Measurements from ENCODE around the gene ERO1A. TPM values are rescaled to one million over a fixed set of nuclear protein-coding genes. Genes with fewer than 3 reads are reported as not detected.

Gene ERO1A
- total RNA-seq, 4 donors from 2014 or later = 35.5 to 42.7 (median 37.9) TPM

DNA sequence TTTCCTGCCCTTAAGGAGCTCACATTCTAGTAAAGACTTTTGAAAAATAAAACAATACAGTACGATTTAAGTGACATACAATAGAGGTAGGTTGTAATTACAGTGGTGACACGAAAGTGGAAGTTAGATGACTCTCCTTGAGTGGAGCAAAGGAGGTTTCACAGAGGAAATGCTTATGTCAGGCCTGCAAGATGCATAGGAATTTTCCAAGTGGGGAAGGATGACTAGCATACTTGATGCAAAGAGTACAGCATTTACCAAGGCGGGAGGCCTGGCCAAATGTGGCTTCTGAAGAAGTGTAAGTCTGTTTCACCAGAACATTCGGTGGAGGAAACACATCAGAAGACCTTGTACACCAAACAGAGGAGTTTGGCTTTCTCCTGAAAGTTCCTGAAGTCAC is 55.2 kb downstream of the ERO1A start:
- intact Hi-C loops (cut with DNase I) = no loop called here
- 98% methylated on average over 4 of the region's 4 CpGs for WGBS
- peaks cover 0 to 54% (median 26%) of the 10 kb centered on the region in 4 donors for H3K36me3 ChIP-seq
- no peaks in the 10 kb centered on the region for H3K4me1 ChIP-seq
- H3K9me3 ChIP-seq = no peaks in the 10 kb centered on the region
- DNase-seq (ENCODE audit: extremely low spot score) = no peak
- H3K4me3 ChIP-seq = no peak overlapping the region
- H3K27ac ChIP-seq (replicated peaks in 1 of 4) = no peak overlapping the region
- no peaks in the 10 kb centered on the region for H3K27me3 ChIP-seq
- TF ChIP-seq POLR2AphosphoS5 (IDR thresholded peaks at IDR 0.05) (no peak), POLR2A (IDR thresholded peaks at IDR 0.05; ENCODE audit: low read depth) (no peak)

DNA sequence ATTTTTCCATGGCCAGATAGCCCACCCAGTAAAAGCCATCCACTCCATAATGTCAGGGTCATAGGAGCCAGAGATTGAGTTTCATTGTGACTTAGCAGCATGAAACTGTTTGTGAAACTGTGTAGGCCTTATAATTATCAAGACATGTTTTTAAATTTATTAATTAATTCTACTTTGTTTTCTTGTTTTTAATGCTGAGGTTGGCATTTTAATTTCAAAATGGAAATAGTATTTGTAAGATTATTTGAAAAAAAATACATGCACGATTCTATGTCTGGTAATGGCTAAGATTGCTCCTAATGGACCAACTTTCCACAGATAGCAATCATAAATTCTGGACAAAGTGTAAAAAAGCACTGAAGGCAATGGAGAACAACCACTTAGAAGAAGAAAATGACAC is 75.7 kb downstream of the ERO1A start:
- TF ChIP-seq EP300 (IDR thresholded peaks at IDR 0.05) = no peak
- no peak for TF ChIP-seq POLR2A (IDR thresholded peaks at IDR 0.05; ENCODE audit: low read depth)
- TF ChIP-seq, protein P1, sequence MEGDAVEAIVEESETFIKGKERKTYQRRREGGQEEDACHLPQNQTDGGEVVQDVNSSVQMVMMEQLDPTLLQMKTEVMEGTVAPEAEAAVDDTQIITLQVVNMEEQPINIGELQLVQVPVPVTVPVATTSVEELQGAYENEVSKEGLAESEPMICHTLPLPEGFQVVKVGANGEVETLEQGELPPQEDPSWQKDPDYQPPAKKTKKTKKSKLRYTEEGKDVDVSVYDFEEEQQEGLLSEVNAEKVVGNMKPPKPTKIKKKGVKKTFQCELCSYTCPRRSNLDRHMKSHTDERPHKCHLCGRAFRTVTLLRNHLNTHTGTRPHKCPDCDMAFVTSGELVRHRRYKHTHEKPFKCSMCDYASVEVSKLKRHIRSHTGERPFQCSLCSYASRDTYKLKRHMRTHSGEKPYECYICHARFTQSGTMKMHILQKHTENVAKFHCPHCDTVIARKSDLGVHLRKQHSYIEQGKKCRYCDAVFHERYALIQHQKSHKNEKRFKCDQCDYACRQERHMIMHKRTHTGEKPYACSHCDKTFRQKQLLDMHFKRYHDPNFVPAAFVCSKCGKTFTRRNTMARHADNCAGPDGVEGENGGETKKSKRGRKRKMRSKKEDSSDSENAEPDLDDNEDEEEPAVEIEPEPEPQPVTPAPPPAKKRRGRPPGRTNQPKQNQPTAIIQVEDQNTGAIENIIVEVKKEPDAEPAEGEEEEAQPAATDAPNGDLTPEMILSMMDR (IDR thresholded peaks at IDR 0.05) = no peak
- no peak for TF ChIP-seq POLR2AphosphoS5 (IDR thresholded peaks at IDR 0.05)
- intact Hi-C loops (cut with DNase I) = no loop called here
- H3K36me3 ChIP-seq = no peaks in the 10 kb centered on the region
- H3K9me3 ChIP-seq = no peaks in the 10 kb centered on the region
- 91% methylated on average over 1 of the region's 1 CpG for WGBS
- no peak overlapping the region for H3K4me3 ChIP-seq
- H3K27me3 ChIP-seq = no peaks in the 10 kb centered on the region
- DNase-seq (ENCODE audit: extremely low spot score) = no peak
- H3K27ac ChIP-seq (replicated peaks in 1 of 4) = no peak overlapping the region
- H3K4me1 ChIP-seq = no peaks in the 10 kb centered on the region

DNA sequence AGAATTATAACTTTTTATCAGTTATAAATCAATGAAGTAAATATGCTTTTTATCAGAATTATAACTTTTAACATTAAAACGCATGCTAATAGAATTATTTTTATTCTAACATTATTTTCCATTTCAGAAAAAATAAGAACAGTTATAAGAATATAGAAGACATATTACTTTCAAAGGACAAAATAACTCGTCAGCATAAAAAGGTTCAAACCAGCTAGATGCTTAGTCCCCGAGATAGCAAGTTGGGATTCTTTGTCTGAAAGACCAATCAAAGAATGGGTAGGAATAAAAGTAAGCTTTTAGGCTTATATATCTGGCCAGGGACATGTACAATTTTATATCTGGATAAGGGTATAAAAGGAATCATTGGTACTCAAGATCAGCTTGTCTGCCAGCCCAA is 76.8 kb downstream of the ERO1A start:
- Histone ChIP-seq H3K36me3 (no peaks in the 10 kb centered on the region), H3K9me3 (no peaks in the 10 kb centered on the region), H3K27ac (replicated peaks in 1 of 4) (no peak overlapping the region), H3K4me1 (no peaks in the 10 kb centered on the region), H3K27me3 (no peaks in the 10 kb centered on the region), H3K4me3 (no peak overlapping the region)
- DNase-seq (ENCODE audit: extremely low spot score) = no peak
- TF ChIP-seq, protein P1 (IDR thresholded peaks at IDR 0.05) = no peak
- no peak for TF ChIP-seq POLR2A (IDR thresholded peaks at IDR 0.05; ENCODE audit: low read depth)
- no peak for TF ChIP-seq EP300 (IDR thresholded peaks at IDR 0.05)
- no peak for TF ChIP-seq POLR2AphosphoS5 (IDR thresholded peaks at IDR 0.05)
- intact Hi-C loops (cut with DNase I) = no loop called here
- WGBS = 91% methylated on average over 3 of the region's 3 CpGs

DNA sequence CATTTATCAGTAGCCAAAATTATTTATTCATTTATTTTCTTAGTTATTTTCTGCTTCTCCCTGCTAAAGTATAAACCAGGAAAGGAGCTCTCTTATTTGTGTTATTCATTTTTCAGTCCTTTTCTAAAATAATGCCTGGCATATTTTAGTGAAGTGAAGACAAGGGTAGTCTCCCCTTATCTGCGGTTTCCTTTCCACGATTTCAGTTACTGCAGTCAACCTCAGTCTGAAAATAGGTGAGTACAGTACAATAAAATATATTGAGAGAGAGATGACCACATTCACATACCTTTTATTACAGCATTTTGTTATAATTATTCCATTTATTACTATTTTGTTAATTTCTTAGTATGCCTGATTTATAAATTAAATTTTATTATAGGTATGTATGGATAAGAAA is 85.2 kb downstream of the ERO1A start:
- intact Hi-C loops (cut with DNase I) = no loop called here
- DNase-seq (ENCODE audit: extremely low spot score) = no peak
- no peaks in the 10 kb centered on the region for H3K36me3 ChIP-seq
- no peak overlapping the region for H3K27ac ChIP-seq (replicated peaks in 1 of 4)
- 94% methylated on average over 2 of the region's 2 CpGs for WGBS
- no peaks in the 10 kb centered on the region for H3K27me3 ChIP-seq
- H3K4me1 ChIP-seq = no peaks in the 10 kb centered on the region
- peaks cover 0 to 3% (median 0%) of the 10 kb centered on the region in 4 donors for H3K9me3 ChIP-seq
- TF ChIP-seq POLR2A (IDR thresholded peaks at IDR 0.05; ENCODE audit: low read depth) (no peak), POLR2AphosphoS5 (IDR thresholded peaks at IDR 0.05) (no peak), EP300 (IDR thresholded peaks at IDR 0.05) (no peak)
- TF ChIP-seq, protein P1 (IDR thresholded peaks at IDR 0.05) = no peak
- H3K4me3 ChIP-seq = no peak overlapping the region

DNA sequence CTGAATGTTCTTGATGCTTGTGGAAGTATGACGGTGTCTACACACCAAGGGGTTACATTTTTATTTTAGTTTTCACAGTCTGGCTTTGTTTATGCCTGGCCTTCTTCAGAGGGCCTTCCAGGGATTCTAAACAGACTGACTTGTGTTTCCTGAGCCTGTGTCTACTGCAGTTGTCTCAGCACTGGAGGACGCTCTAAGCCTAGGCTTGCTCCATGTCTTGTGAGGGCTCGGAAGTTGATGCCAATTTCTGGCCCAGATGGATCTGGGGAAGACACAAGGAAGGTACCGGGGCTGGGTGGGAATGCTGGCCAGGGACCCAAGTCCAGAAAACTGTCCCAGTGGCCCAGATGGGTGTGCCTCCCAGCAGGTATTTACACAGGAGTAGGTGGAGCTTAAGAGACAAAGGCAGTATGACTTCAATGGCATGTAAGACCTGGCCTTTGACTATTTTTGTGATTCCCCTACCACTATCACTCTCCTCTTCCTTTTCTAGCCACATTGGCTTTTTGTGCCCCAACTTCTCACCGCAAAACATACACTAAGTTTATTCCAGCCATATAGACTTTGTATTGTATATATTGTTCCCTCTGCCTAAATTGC is 85.8 kb downstream of the ERO1A start:
- Histone ChIP-seq H3K27ac (replicated peaks in 1 of 4) (no peak overlapping the region), H3K4me1 (no peaks in the 10 kb centered on the region), H3K36me3 (no peaks in the 10 kb centered on the region), H3K4me3 (no peak overlapping the region), H3K27me3 (no peaks in the 10 kb centered on the region), H3K9me3 (peaks cover 0 to 7% (median 3%) of the 10 kb centered on the region in 4 donors)
- no peak for DNase-seq (ENCODE audit: extremely low spot score)
- intact Hi-C loops (cut with DNase I) = no loop called here
- WGBS = 95% methylated on average over 5 of the region's 5 CpGs
- no peak for TF ChIP-seq POLR2A (IDR thresholded peaks at IDR 0.05; ENCODE audit: low read depth)
- no peak for TF ChIP-seq EP300 (IDR thresholded peaks at IDR 0.05)
- no peak for TF ChIP-seq POLR2AphosphoS5 (IDR thresholded peaks at IDR 0.05)
- TF ChIP-seq, protein P1 (IDR thresholded peaks at IDR 0.05) = no peak

Measured in esophagus muscularis mucosa (tissue), 4 donors.